Brain microvascular endothelial cell (primary cell): Measurements from ENCODE around the gene TBC1D19.
"Not testable (repeated sequence)": the region's sequence is repeated elsewhere in the genome, so short reads cannot be mapped to it uniquely, and the experiment has no call there.

ENCODE experiments used
- DNase-seq: peaks from one replicate; pipeline ENCODE4 v3.0.0-alpha.2; 2020
- H3K27ac ChIP-seq: fragments of 250-450 bp; sonication (Bioruptor Pico); 2 replicates; pipeline ENCODE4 v1.5.1; 2020; ENCODE audit warnings: mild to moderate bottlenecking, moderate library complexity
- H3K27me3 ChIP-seq: fragments of 250-450 bp; sonication (Bioruptor Pico); replicated peaks from 2 replicates; pipeline ENCODE4 v1.5.1; 2020; ENCODE audit warnings: mild to moderate bottlenecking
- H3K36me3 ChIP-seq: fragments of 250-450 bp; sonication (Bioruptor Pico); replicated peaks from 2 replicates; pipeline ENCODE4 v1.5.1; 2020; ENCODE audit warnings: mild to moderate bottlenecking
- H3K4me3 ChIP-seq: 2 replicates; pipeline ENCODE4 v1.5.1; 2011; ENCODE audit warnings: low read depth, mild to moderate bottlenecking, control low read depth, low read length, moderate library complexity
- in situ Hi-C: cut with HindIII; loops from 2 replicates; pipeline ENCODE4 v1.10.0; 2017; ENCODE audit warnings: low sequenced_read_pairs, low pct_ligation_motif_present
- TF ChIP-seq, protein P1 (sequence below): IDR thresholded peaks from 2 replicates; pipeline ENCODE4 v1.5.1; 2011; ENCODE audit warnings: low read depth, mild to moderate bottlenecking, moderate library complexity, low read length, control low read depth, inconsistent platforms; ENCODE audit errors: missing control alignments

The TBC1D19 gene

DNA sequence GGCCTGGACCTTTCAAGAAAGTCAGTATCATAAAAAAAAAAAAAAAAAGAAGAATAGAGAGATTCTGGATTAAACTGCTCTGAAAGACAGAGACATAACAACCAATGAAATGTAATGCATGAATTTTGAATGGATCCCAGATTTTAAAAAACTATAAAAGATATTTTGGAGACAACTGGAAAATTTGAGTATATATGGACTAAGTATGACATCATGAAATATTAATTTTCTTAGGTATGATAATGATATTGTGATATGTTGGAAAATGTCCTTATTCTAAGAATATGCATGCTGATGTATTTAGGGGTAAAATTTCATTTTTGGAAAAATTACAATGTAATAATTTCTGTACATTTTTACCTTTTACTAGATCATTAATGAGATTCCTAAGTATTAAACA lies 52.6 kb downstream of the TBC1D19 start:
- H3K27ac ChIP-seq: no peak overlapping the region
- in situ Hi-C loops: no loop called here
- DNase-seq: no peak

DNA sequence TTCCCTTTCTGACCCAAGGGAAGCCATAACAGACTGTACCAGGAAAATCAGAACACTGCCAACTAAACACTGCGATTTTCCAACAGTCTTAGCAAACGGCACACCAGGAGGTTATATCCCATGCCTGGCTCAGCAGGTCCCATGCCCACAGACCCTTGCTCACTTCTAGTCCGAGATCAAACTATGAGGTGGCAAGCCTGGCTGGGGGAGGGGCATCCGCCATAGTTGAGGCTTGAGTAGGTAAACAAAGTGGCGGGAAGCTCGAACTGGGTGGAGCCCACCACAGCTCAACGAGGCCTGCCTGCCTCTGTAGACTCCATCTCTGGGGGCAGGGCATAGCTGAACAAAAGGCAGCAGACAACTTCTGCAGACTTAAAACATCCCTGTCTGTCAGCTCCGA lies 56.8 kb downstream of the TBC1D19 start:
- H3K36me3 ChIP-seq, H3K4me3 ChIP-seq, H3K27ac ChIP-seq, DNase-seq, H3K27me3 ChIP-seq, in situ Hi-C loops: not testable (repeated sequence)

More for the DNA sequence above, 52.6 kb downstream of the TBC1D19 start:
- H3K27me3 ChIP-seq: no peaks in the 10 kb centered on the region
- H3K36me3 ChIP-seq: no peaks in the 10 kb centered on the region
- TF ChIP-seq, protein P1, sequence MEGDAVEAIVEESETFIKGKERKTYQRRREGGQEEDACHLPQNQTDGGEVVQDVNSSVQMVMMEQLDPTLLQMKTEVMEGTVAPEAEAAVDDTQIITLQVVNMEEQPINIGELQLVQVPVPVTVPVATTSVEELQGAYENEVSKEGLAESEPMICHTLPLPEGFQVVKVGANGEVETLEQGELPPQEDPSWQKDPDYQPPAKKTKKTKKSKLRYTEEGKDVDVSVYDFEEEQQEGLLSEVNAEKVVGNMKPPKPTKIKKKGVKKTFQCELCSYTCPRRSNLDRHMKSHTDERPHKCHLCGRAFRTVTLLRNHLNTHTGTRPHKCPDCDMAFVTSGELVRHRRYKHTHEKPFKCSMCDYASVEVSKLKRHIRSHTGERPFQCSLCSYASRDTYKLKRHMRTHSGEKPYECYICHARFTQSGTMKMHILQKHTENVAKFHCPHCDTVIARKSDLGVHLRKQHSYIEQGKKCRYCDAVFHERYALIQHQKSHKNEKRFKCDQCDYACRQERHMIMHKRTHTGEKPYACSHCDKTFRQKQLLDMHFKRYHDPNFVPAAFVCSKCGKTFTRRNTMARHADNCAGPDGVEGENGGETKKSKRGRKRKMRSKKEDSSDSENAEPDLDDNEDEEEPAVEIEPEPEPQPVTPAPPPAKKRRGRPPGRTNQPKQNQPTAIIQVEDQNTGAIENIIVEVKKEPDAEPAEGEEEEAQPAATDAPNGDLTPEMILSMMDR: no peak
- no peak overlapping the region for H3K4me3 ChIP-seq

DNA sequence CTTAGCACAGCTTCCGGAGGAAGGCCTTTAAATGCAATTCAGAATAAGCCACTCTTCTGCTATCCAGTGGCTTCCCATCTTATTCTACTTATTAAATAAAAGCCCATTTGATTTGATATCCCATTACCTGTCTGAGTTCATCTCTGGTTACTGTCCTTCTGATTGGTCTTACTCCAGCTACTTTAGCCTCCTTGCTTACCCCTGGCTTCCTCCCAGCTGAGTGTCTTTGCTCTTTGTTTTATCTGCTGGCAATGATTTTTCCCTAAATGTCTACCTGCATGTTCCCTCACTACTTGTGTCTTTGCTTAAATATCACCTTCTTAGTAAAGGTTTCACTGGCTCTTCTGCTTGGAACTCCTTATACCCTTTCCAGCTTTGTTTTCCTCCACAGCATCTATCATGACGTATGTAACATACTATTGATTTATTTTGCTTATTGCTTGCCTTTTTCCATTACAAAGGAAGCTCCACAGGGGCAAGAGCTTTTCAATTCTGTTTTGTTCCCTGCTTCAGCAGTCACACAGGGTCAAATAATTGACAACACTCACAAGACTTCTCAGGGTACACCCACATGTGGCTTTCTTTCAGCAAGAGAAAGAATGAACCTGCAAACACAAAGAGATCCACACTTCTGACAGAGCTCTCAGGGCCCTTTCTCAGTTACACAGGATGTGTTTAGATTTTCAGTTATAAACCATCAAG lies 63.8 kb downstream of the TBC1D19 start:
- TF ChIP-seq, protein P1: no peak
- H3K27ac ChIP-seq: no peak overlapping the region
- in situ Hi-C loops: no loop called here

DNA sequence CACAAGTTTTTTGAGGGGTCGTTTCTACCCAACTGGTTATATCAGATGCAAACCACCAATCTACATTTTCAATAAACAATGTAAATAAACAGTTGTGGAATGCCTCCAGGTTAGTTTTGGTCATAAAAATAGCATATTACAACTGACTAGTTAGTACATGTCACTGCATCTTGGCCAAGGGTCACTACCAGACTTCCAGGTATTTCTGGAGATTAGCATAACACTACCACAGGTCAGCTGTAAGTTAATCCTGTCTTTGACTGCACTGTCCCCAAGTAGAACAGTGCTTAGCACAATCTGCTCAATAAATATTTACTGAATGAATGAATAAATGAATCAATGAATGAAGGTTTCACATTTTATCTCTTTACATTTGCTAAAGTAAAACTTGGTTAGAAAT lies 64.4 kb downstream of the TBC1D19 start:
- TF ChIP-seq, protein P1: no peak
- Histone ChIP-seq H3K36me3 (no peaks in the 10 kb centered on the region), H3K27ac (no peak overlapping the region), H3K27me3 (no peaks in the 10 kb centered on the region), H3K4me3 (no peak overlapping the region)
- in situ Hi-C loops: no loop called here
- no peak for DNase-seq

More for the DNA sequence above, 63.8 kb downstream of the TBC1D19 start:
- Histone ChIP-seq H3K36me3 (no peaks in the 10 kb centered on the region), H3K4me3 (no peak overlapping the region), H3K27me3 (no peaks in the 10 kb centered on the region)
- DNase-seq: no peak

DNA sequence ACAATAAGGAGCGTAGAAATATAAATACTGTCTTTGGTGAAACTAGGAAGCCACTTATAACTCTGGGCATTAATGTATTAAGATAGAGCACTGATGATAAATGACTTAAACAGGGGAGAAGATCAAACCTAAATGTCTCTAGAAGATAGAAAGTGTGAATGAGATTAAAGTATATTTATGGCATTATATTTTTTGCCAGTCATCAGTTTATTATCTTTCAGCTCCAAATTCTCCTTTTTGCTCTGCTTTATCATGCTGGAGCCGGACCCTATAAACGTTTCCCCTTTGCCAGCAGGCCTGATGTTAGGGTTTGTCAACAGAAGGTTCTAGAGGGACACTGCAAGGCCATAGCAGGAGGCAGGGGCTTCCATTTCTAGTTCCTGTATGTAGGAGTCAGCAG lies 76.4 kb downstream of the TBC1D19 start:
- Histone ChIP-seq H3K36me3 (no peaks in the 10 kb centered on the region), H3K4me3 (no peak overlapping the region), H3K27ac (no peak overlapping the region), H3K27me3 (no peaks in the 10 kb centered on the region)
- DNase-seq: no peak
- in situ Hi-C loops: no loop called here
- TF ChIP-seq, protein P1: no peak

DNA sequence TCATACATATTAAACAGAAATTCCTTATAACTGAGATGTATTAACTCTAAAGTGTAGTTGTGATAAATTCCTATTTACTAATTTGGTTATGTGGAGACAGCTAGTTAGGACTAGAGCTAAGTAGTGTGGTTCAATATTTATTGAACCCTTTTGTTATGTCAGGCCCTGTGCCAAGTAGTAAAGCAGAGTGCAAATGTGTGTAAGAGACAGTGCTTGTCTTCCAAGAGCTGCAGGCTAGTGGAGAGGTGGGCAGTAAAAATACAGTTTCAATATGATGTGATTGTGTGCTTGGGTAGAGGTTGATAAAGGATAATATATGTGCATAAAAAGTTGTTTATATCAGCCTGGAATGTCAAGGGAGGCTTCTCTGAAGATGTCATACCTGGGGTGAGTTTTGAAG lies 80.0 kb downstream of the TBC1D19 start:
- DNase-seq: no peak
- H3K27ac ChIP-seq: no peak overlapping the region
- H3K4me3 ChIP-seq: no peak overlapping the region
- H3K27me3 ChIP-seq: no peaks in the 10 kb centered on the region
- no peaks in the 10 kb centered on the region for H3K36me3 ChIP-seq
- TF ChIP-seq, protein P1: no peak
- in situ Hi-C loops: no loop called here
